Heart left ventricle (tissue), 13 donors: ENCODE results near the gene CGRRF1.

Experiments used
- POLR2A ChIP-seq, 2 donors: fragments of 450-650 bp; IDR thresholded peaks; one replicate each; pipeline ENCODE4 v1.6.1; 2017; ENCODE audit warnings: antibody characterized with exemption in 2 of 2, mild to moderate bottlenecking in 2 of 2, moderate library complexity in 2 of 2
- TF ChIP-seq, protein P1 (sequence below), 12 donors: fragments of 200-600 bp; sonication (generic) in 4 of 12; IDR thresholded peaks; one replicate each; pipeline versions ENCODE4 v1.5.0 to v1.8.0; 2018 to 2022; ENCODE audit warnings: antibody characterized with exemption in 12 of 12, mild to moderate bottlenecking in 5 of 12
- donor health status: ischemic (EF 13 %, LVEDD 7.1; RV severe dilation, severe dysfunction).
- donor health status: DM: no; HTN: yes; CAD: no.
- donor health status: DM: no; HTN: no; CAD: no.
- donor health status: ischemic (EF 25% LVEDD 6.9; RV normal size, moderate dysfunction).
- donor health status: ischemic (EF 25% LVEDD 5.7; RV mildly dilated, moderate dysfunction).
- donor health status: ischemic (EF 35%, LVEDD 5.7; RV mildly dilated, moderate dysfunction).
- donor health status: nonischemic (EF 11% LVEDD 7.7; RV severe dilation, severe dysfunction).
- donor health status: DM: yes; HTN: yes; CAD: no.
- donor health status: PGD.
- donor health status: ischemic (EF 29% LVEDD 5.4; RV normal size, mild dysfunction).
- donor health status: nonischemic (EF 23%, LVEDD 6.1; RV moderate dilation, normal function).

DNA sequence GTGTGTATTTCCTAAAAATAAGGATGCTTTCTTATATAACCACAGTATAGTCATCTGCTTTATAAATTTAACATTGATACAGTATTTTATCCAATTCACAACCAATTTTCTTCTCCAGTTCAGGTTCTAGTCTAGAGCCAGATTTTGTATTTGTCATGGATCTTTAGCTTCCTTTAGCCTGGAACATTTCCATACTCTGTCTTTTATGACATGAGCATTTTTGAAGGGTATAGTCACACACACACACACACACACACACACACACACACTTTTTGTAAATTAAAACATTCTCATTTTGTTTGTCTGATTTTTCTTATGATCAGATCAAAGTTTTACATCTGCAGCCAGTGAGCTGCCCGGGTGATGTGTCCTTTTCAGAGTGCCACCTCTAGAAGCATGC lies 25.4 kb downstream of the CGRRF1 start:
- TF ChIP-seq, protein P1, sequence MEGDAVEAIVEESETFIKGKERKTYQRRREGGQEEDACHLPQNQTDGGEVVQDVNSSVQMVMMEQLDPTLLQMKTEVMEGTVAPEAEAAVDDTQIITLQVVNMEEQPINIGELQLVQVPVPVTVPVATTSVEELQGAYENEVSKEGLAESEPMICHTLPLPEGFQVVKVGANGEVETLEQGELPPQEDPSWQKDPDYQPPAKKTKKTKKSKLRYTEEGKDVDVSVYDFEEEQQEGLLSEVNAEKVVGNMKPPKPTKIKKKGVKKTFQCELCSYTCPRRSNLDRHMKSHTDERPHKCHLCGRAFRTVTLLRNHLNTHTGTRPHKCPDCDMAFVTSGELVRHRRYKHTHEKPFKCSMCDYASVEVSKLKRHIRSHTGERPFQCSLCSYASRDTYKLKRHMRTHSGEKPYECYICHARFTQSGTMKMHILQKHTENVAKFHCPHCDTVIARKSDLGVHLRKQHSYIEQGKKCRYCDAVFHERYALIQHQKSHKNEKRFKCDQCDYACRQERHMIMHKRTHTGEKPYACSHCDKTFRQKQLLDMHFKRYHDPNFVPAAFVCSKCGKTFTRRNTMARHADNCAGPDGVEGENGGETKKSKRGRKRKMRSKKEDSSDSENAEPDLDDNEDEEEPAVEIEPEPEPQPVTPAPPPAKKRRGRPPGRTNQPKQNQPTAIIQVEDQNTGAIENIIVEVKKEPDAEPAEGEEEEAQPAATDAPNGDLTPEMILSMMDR (IDR thresholded peaks at IDR 0.05): no peak
- no peak for TF ChIP-seq POLR2A (IDR thresholded peaks at IDR 0.05)
